Ovary (tissue), 9 donors: ENCODE measurements around the gene EMX2. TPM values are rescaled to one million over a fixed set of nuclear protein-coding genes. Genes with fewer than 3 reads are reported as not detected.
"Not testable (repeated sequence)": the region's sequence is repeated elsewhere in the genome, so short reads cannot be mapped to it uniquely, and the experiment has no call there.

Source experiments
- DNase-seq, 5 donors: peaks; one replicate each; pipeline ENCODE4 v3.0.0-alpha.2; 2019 to 2020
- H3K27ac ChIP-seq, 2 donors: fragments of 200-600 bp; one replicate each; pipeline versions ENCODE4 v1.5.1 to v1.8.0; 2019 to 2022
- H3K27me3 ChIP-seq: fragments of 200-600 bp; one replicate; pipeline ENCODE4 v1.8.0; 2022
- H3K36me3 ChIP-seq: fragments of 200-600 bp; sonication (generic); one replicate; pipeline ENCODE4 v1.5.1; 2019
- H3K4me1 ChIP-seq: one replicate; pipeline ENCODE4 v1.8.1; 2013; ENCODE audit warnings: mild to moderate bottlenecking, moderate library complexity; ENCODE audit not compliant: insufficient read depth
- H3K4me3 ChIP-seq: fragments of 200-600 bp; sonication (generic); one replicate; pipeline ENCODE4 v1.5.1; 2017
- H3K9me3 ChIP-seq, 2 donors: fragments of 200-600 bp in 1 of 2; sonication (generic) in 1 of 2; one replicate each; pipeline versions ENCODE4 v1.5.1 to v1.8.1; 2013 to 2019; ENCODE audit warnings: mild to moderate bottlenecking in 1 of 2, moderate library complexity in 1 of 2
- EP300 ChIP-seq: sonication (generic); formaldehyde crosslinking; IDR thresholded peaks from one replicate; pipeline ENCODE4 v1.6.1; 2017; ENCODE audit warnings: antibody characterized with exemption
- POLR2A ChIP-seq: fragments of 450-650 bp; IDR thresholded peaks from one replicate; pipeline ENCODE4 v1.6.1; 2017; ENCODE audit warnings: antibody characterized with exemption, mild to moderate bottlenecking, moderate library complexity
- WGBS, 3 donors: extraction: QIAGEN DNeasy Blood & Tissue Kit in 1 of 3; methylation state at CpG; one replicate each; pipeline versions ENCODE4 v1.1.5 to v1.1.7; 2013 to 2017; 5-methylcytosine and 5-hydroxymethylcytosine counted together
- intact Hi-C, 4 donors: fragments of 100-400 bp; cut with DNase I; formaldehyde crosslinking; loops; one replicate each; pipeline versions ENCODE4 v1.11.0 to v1.15.1; 2022 to 2023
- polyA plus RNA-seq, 2 donors: library from polyadenylated mRNA; stranded (reverse); fragments of 200-250 nt in 1 of 2; fragments of 350-450 nt in 1 of 2; fragmentation: Illumina TruSeq in 1 of 2; extraction: RNeasy Lipid Tissue Mini Kit (QIAGEN cat#74804) in 1 of 2; gene quantifications; one replicate each; pipeline ENCODE4 v1.2.3, GENCODE V29; 2013 to 2014
- total RNA-seq, 7 donors: library from RNA; depleted of rRNA in 2 of 7; stranded (reverse); fragments of >200 nt in 2 of 7; fragmentation: NEBNext Ultra II Directional in 3 of 7; extraction: Animal tissue kit (Norgen Biotek cat#: 25700) in 3 of 7; gene quantifications; one replicate each; pipeline versions ENCODE4 v1.1.0 to v1.2.4, GENCODE V29; 2016 to 2023
- TF ChIP-seq, protein P1 (sequence below), 3 donors: fragments of 450-650 bp in 2 of 3; fragments of 200-600 bp in 1 of 3; IDR thresholded peaks; one replicate each; pipeline versions ENCODE4 v1.5.1 to v1.8.0; 2016 to 2022; ENCODE audit warnings: antibody characterized with exemption in 3 of 3, mild to moderate bottlenecking in 1 of 3
- donor health status: DM: no; HTN: no; CAD: no; lungs with moderate emphysema.
- donor health status: DM: no; HTN: no; CAD: no.
- donor health status: Bipolar disorder and iron deficiency.
- donor health status: DM: yes; HTN: yes; CAD: no.
- donor health status: DM: no; HTN: no; CAD: no.
- donor health status: DM: yes; HTN: yes; CAD: no.

The EMX2 gene
- total and polyA plus RNA-seq, 9 donors = 7.3 to 62.1 (median 14.4) TPM

DNA sequence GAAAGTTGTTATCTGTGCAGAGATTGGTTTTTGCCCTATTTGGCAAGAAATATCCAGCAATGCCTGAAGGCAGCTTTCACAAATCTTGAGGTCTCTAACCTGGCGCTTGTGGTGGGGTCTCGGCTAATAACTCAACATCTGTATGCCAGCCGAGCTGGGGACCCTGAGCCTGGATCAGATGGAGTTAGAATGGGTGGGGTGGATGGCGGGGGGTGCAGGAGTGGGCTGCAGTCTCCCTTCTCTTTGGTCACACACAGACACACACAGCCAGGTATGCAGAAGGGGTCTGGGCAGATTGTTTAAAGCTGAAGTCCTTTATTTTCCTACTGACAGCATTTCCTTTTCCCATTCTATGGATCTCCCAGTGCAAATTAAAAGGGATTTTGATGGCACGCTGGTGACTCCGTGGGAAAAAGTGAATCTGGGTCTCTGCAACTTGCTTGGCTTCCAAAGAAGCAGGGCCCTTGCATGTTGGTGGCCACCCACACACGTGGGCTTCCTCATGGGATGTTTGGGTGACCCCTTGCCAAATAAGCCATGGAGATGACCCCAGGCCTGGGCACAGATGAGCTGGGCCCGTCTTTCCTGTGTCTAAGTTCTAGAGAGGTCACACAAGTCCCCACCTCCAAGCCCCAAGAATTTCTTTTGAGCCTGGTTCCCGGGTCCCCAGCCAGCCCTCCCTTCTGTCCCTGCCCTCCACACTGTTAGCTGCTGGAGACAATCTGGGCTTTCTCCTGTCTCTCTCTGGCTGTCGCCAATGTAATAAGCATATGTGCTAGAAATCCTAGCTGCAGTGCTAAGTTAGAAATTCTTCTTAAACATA is 39.9 kb upstream of the EMX2 start:
- TF ChIP-seq EP300 (no peak), POLR2A (no peak)
- TF ChIP-seq, protein P1, sequence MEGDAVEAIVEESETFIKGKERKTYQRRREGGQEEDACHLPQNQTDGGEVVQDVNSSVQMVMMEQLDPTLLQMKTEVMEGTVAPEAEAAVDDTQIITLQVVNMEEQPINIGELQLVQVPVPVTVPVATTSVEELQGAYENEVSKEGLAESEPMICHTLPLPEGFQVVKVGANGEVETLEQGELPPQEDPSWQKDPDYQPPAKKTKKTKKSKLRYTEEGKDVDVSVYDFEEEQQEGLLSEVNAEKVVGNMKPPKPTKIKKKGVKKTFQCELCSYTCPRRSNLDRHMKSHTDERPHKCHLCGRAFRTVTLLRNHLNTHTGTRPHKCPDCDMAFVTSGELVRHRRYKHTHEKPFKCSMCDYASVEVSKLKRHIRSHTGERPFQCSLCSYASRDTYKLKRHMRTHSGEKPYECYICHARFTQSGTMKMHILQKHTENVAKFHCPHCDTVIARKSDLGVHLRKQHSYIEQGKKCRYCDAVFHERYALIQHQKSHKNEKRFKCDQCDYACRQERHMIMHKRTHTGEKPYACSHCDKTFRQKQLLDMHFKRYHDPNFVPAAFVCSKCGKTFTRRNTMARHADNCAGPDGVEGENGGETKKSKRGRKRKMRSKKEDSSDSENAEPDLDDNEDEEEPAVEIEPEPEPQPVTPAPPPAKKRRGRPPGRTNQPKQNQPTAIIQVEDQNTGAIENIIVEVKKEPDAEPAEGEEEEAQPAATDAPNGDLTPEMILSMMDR (IDR thresholded peaks at IDR 0.05) = no peak
- no peaks in the 10 kb centered on the region for H3K9me3 ChIP-seq
- H3K27me3 ChIP-seq = no peaks in the 10 kb centered on the region
- WGBS, 3 donors = 67 to 76% (median 70%) methylated on average over 10 of the region's 10 CpGs
- H3K4me1 ChIP-seq = peaks cover 4% of the 10 kb centered on the region
- no peak overlapping the region for H3K27ac ChIP-seq
- intact Hi-C loops = loop anchor here in 1 of 4 donors (10.0 kb wide), 1 partner anchor 732 kb away; no protein-coding TSS in a partner anchor
- no peak for DNase-seq
- H3K36me3 ChIP-seq = no peaks in the 10 kb centered on the region
- no peak overlapping the region for H3K4me3 ChIP-seq

DNA sequence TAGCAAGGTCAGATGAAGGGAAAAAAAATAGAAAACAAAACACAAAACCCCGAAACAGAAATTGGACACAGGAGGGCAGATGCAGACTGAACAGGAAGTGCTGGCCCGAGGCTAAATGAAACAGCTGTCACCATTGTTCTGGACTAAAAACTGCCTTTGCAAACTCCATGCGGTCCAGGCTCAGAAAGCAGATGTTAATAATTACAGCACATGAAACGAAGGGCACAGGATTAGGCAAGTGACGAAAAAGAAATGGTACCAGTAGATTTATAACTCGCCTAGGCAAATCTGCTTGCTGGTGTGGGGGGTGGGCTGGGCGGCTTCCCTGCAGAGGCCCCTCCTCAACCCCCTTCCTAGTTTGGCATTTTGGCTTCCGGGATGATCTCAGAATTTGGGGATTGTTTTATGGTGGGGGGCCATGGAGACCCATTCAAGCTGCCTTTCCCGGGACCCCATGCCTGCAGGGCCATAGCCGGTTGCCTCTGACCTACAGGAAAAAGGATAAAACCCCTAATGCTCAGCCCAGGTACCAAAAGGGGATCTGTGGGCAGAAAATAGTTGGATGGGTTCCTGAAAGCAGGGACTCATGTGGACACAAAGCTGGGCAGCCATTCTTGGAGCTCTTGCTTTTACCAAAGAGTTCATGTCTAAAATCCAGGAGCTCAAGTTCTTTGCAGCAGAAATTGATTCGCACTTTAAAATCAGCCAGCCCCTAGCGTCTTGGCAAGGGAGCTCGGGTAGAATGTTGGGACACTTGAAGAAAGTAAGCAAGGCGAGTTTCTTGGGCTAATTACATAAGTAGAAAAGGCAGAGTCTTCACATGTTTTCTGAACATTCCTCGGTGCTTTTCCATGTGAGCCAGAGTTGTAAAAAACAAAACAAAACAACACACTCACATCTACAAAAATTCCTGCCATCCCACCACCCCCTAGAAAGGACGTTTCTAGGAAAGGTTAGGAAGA is 39.0 kb upstream of the EMX2 start:
- Histone ChIP-seq H3K4me3 (no peak overlapping the region), H3K36me3 (no peaks in the 10 kb centered on the region), H3K4me1 (peaks cover 4% of the 10 kb centered on the region), H3K9me3 (no peaks in the 10 kb centered on the region), H3K27me3 (no peaks in the 10 kb centered on the region), H3K27ac (no peak overlapping the region)
- TF ChIP-seq EP300 = no peak
- no peak for TF ChIP-seq POLR2A
- TF ChIP-seq, protein P1 (IDR thresholded peaks at IDR 0.05) = no peak
- peak in 1 of 5 donors; percentile 15 for DNase-seq
- 29 to 40% (median 37%) methylated on average over 16 of the region's 16 CpGs for WGBS, 3 donors
- intact Hi-C loops = loop anchor here in 1 of 4 donors (10.0 kb wide), 1 partner anchor 731 kb away; no protein-coding TSS in a partner anchor

DNA sequence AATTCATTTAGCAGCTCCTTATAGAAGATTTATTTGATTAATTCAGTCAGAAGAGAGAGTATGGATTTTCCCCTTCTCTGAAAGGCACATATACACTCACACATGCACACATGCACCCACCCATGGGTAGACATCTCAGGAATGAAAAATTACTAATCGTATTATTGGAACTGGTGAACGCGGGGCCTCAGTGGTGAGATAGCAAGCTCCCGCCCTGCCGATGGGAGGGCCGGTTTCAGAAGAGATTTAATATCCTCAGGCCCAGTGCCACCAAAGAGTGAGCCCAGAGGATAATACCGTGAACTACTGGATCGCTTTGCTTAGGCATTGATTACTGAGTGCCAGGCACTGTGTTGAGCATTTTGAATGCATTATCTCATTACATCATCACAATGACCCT is 38.0 kb upstream of the EMX2 start:
- no peaks in the 10 kb centered on the region for H3K27me3 ChIP-seq
- intact Hi-C loops = loop anchor here in 1 of 4 donors (10.0 kb wide), 1 partner anchor 730 kb away; no protein-coding TSS in a partner anchor

DNA sequence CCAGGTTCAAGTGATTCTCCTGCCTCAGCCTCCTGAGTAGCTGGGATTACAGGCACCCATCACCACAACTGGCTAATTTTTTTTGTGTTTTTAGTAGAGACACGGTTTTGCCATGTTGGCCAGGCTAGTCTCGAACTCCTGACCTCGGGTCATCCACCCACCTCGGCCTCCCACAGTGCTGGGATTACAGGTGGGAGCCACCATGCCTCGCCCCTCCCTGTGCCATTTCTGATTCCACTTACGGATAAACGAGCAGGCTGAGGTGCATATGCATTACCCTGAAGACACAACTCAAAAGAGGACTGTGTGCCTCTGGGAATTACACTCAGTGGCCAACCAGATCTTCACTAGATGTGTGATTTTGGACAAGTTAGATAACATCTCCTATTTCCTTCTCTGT is 35.5 kb upstream of the EMX2 start:
- not testable (repeated sequence) for DNase-seq, H3K9me3 ChIP-seq, H3K27ac ChIP-seq, H3K27me3 ChIP-seq, H3K36me3 ChIP-seq, H3K4me1 ChIP-seq, H3K4me3 ChIP-seq
- WGBS, 3 donors = 87 to 96% (median 90%) methylated on average over 7 of the region's 7 CpGs
- intact Hi-C loops = loop anchor here in 1 of 4 donors (10.0 kb wide), 1 partner anchor 728 kb away; no protein-coding TSS in a partner anchor

More for the DNA sequence above, 38.0 kb upstream of the EMX2 start:
- H3K9me3 ChIP-seq = no peaks in the 10 kb centered on the region
- H3K4me3 ChIP-seq = no peak overlapping the region
- TF ChIP-seq, protein P1 (IDR thresholded peaks at IDR 0.05) = no peak
- TF ChIP-seq POLR2A (no peak), EP300 (no peak)
- H3K27ac ChIP-seq = no peak overlapping the region
- H3K36me3 ChIP-seq = no peaks in the 10 kb centered on the region
- DNase-seq = no peak
- WGBS, 3 donors = 58 to 90% (median 90%) methylated on average over 8 of the region's 8 CpGs
- H3K4me1 ChIP-seq = peaks cover 4% of the 10 kb centered on the region
